GM12801 (cell line): ENCODE data around the gene PLEKHA6.

Experiments used
- CTCF ChIP-seq: IDR thresholded peaks from one replicate; pipeline ENCODE4 v1.5.1; 2011; ENCODE audit warnings: control low read depth; ENCODE audit not compliant: insufficient read length; ENCODE audit errors: extremely low read depth

PLEKHA6 gene

GRCh38 chr1:204323887-204324286 is 35.8 kb downstream of the PLEKHA6 start:
- TF ChIP-seq CTCF: no peak

- TF ChIP-seq CTCF: no peak
Observed at GRCh38 chr1:204322339-204322868, 37.3 kb downstream of the PLEKHA6 start.

GRCh38 chr1:204321665-204322064 is 38.1 kb downstream of the PLEKHA6 start:
- TF ChIP-seq CTCF: no peak

GRCh38 chr1:204321051-204321450 is 38.7 kb downstream of the PLEKHA6 start:
- no peak for TF ChIP-seq CTCF

GRCh38 chr1:204320382-204320804 is 39.3 kb downstream of the PLEKHA6 start:
- no peak for TF ChIP-seq CTCF

- no peak for TF ChIP-seq CTCF
Observed at GRCh38 chr1:204319462-204319861, 40.3 kb downstream of the PLEKHA6 start.

GRCh38 chr1:204319027-204319426 is 40.7 kb downstream of the PLEKHA6 start:
- TF ChIP-seq CTCF: no peak
